MCF 10A (cell line): ENCODE results near the gene ZNF629. TPM values are rescaled to one million over a fixed set of nuclear protein-coding genes. Genes with fewer than 3 reads are reported as not detected.

Experiments used
- BruUV-seq: library from RNA; stranded (reverse); fragments of 400-500 nt; replicated peaks from 2 replicates; lab custom pipeline; 2021; lab: Mats Ljungman, UMichigan
- CTCF ChIA-PET: fragments of 300-600 bp; sonication (Branson Sonifier 250); formaldehyde crosslinking; extraction: SDS; loops from one replicate; lab custom pipeline; 2021; ENCODE audit warnings: antibody characterized with exemption, inconsistent platforms; lab: Yijun Ruan, JAX
- POLR2A ChIA-PET: fragments of 300-600, 350-650 bp; sonication (Branson Sonifier 250); formaldehyde crosslinking; extraction: SDS; loops from one replicate; lab custom pipeline; 2020; ENCODE audit warnings: antibody characterized with exemption, inconsistent platforms; lab: Yijun Ruan, JAX
- DNase-seq: peaks from one replicate; pipeline ENCODE4 v3.0.0-alpha.2; 2018; ENCODE audit not compliant: unreplicated experiment
- H3K27ac Mint-ChIP-seq: one replicate; pipeline ENCODE4 v1.8.0; 2022; ENCODE audit warnings: mild to moderate bottlenecking, low read depth, mixed read lengths; ENCODE audit not compliant: unreplicated experiment
- H3K27me3 Mint-ChIP-seq: one replicate; pipeline ENCODE4 v1.8.0; 2022; ENCODE audit warnings: mixed read lengths; ENCODE audit not compliant: insufficient read depth, unreplicated experiment
- H3K36me3 Mint-ChIP-seq: one replicate; pipeline ENCODE4 v1.8.0; 2022; ENCODE audit warnings: mild to moderate bottlenecking, moderate library complexity, mixed read lengths; ENCODE audit not compliant: insufficient read depth, unreplicated experiment
- H3K4me1 Mint-ChIP-seq: one replicate; pipeline ENCODE4 v1.8.0; 2022; ENCODE audit warnings: mixed read lengths; ENCODE audit not compliant: insufficient read depth, unreplicated experiment
- H3K4me3 Mint-ChIP-seq: one replicate; pipeline ENCODE4 v1.8.0; 2022; ENCODE audit warnings: mild to moderate bottlenecking, moderate library complexity, mixed read lengths; ENCODE audit not compliant: unreplicated experiment
- H3K9me3 Mint-ChIP-seq: one replicate; pipeline ENCODE4 v1.8.0; 2022; ENCODE audit warnings: mixed read lengths; ENCODE audit not compliant: unreplicated experiment
- CTCF ChIP-seq: fragments of 200-600 bp; IDR thresholded peaks from one replicate; pipeline ENCODE4 v1.8.0; 2022; ENCODE audit warnings: antibody characterized with exemption, mild to moderate bottlenecking; ENCODE audit not compliant: unreplicated experiment
- intact Hi-C: fragments of 100-400 bp; cut with micrococcal nuclease; formaldehyde crosslinking; loops from 2 replicates; pipeline ENCODE4 v1.14.1; 2022
- total RNA-seq: library from RNA; stranded (reverse); gene quantifications from 2 replicates; pipeline ENCODE4 v1.2.3, GENCODE V29; 2022

Gene ZNF629
- total RNA-seq, 1 experiment from 2014 or later, result 10.9 TPM

- H3K9me3 Mint-ChIP-seq, result no peaks in the 10 kb centered on the region
- no peak for TF ChIP-seq CTCF
- intact Hi-C loops, result no loop called here
- H3K4me3 Mint-ChIP-seq, result peak overlapping the region; percentile 87
- peaks cover 17% of the 10 kb centered on the region for H3K4me1 Mint-ChIP-seq
- no peak for DNase-seq
- POLR2A ChIA-PET, result interaction anchor here (0.6 to 5.9 kb wide), 6 partner anchors 12 to 189 kb away, joined by 3 to 55 read pairs (median 14); partner anchors contain the start of gene PHKG2
- peak overlapping the region; percentile 88 for H3K27ac Mint-ChIP-seq
- H3K36me3 Mint-ChIP-seq, result peaks cover 32% of the 10 kb centered on the region
- H3K27me3 Mint-ChIP-seq, result no peaks in the 10 kb centered on the region
- TSS peak; percentile 34 for BruUV-seq
- CTCF ChIA-PET, result interaction anchor here (0.8 to 1.1 kb wide), 2 partner anchors 11 to 26 kb away, joined by 3 to 4 read pairs; no protein-coding TSS in a partner anchor
Measured at GRCh38 chr16:30760577-30761426, 26.2 kb downstream of the ZNF629 start.

DNA sequence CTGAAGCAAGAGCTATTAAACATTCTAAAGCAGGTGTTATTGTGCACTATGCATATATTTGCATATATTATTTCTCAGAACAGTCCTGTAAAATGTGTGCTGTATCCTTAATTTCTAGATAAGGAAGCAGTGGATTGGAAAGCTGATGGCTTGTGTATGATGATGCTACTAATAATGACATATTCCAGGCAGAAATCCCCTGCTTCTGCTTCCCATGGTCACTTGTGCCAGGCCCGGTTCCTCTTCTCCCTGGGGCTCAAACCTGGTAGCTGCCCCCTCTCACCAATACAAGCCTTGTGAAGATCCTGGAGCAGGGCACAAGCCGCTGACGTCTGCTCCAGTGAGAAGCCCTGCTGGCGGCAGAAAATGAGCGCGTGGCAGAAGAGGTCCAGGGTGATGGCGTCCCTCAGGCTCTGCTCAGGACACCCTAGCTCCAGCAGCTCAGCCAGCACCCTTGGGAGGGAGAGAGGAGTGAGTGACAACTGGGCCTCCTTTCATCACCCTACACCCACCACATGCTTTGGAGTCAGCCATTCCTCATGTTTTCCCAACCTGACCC, 26.9 kb downstream of the ZNF629 start:
- Mint-ChIP-seq H3K27ac (no peak overlapping the region), H3K27me3 (no peaks in the 10 kb centered on the region), H3K4me1 (peaks cover 17% of the 10 kb centered on the region), H3K4me3 (no peak overlapping the region), H3K9me3 (no peaks in the 10 kb centered on the region), H3K36me3 (peaks cover 32% of the 10 kb centered on the region)
- POLR2A ChIA-PET, result interaction anchor here (1.4 to 5.9 kb wide), 5 partner anchors 12 to 190 kb away, joined by 8 to 55 read pairs (median 18); partner anchors contain the start of gene PHKG2
- no peak for TF ChIP-seq CTCF
- BruUV-seq, result no TSS peak
- intact Hi-C loops, result no loop called here
- CTCF ChIA-PET, result interaction anchor here (0.8 to 1.1 kb wide), 3 partner anchors 11 to 47 kb away, joined by 3 to 6 read pairs (median 4); no protein-coding TSS in a partner anchor
- no peak for DNase-seq

- no peak for DNase-seq
- Mint-ChIP-seq H3K36me3 (peaks cover 32% of the 10 kb centered on the region), H3K9me3 (no peaks in the 10 kb centered on the region), H3K27ac (no peak overlapping the region), H3K27me3 (no peaks in the 10 kb centered on the region), H3K4me3 (no peak overlapping the region), H3K4me1 (peaks cover 17% of the 10 kb centered on the region)
- intact Hi-C loops, result no loop called here
- CTCF ChIA-PET, result interaction anchor here (0.6 to 1.1 kb wide), 2 partner anchors 48 to 183 kb away, joined by 3 to 6 read pairs; no protein-coding TSS in a partner anchor
- BruUV-seq, result no TSS peak
- no peak for TF ChIP-seq CTCF
- POLR2A ChIA-PET, result interaction anchor here (1.4 to 5.9 kb wide), 4 partner anchors 11 to 191 kb away, joined by 8 to 55 read pairs (median 26); partner anchors contain the start of gene PHKG2
Measured at GRCh38 chr16:30758988-30759491, 28.0 kb downstream of the ZNF629 start.

GRCh38 chr16:30757316-30757715, 29.7 kb downstream of the ZNF629 start:
- ChIA-PET CTCF (no interaction called here), POLR2A (interaction anchor here (5.0 kb wide), 1 partner anchor 9 kb away, joined by 55 read pairs; the partner anchor contains the start of gene PHKG2)
- no peak overlapping the region for H3K4me3 Mint-ChIP-seq
- no peaks in the 10 kb centered on the region for H3K9me3 Mint-ChIP-seq
- no peak overlapping the region for H3K27ac Mint-ChIP-seq
- no peak for TF ChIP-seq CTCF
- H3K36me3 Mint-ChIP-seq, result peaks cover 34% of the 10 kb centered on the region
- no peak for DNase-seq
- peaks cover 12% of the 10 kb centered on the region for H3K4me1 Mint-ChIP-seq
- intact Hi-C loops, result no loop called here
- no TSS peak for BruUV-seq
- no peaks in the 10 kb centered on the region for H3K27me3 Mint-ChIP-seq
